Epithelial cell of esophagus (primary cell): ENCODE data around the gene SHC3.

Experiments used
- DNase-seq: peaks from one replicate; pipeline ENCODE4 v3.0.0; 2010; ENCODE audit warnings: low read depth
- H3K4me3 ChIP-seq: 2 replicates; pipeline ENCODE4 v1.5.1; 2011; ENCODE audit warnings: mild to moderate bottlenecking, low read length, control low read depth
- TF ChIP-seq, protein P1 (sequence below): IDR thresholded peaks from 2 replicates; pipeline ENCODE4 v1.5.1; 2011; ENCODE audit warnings: low read depth, mild to moderate bottlenecking, low read length, control low read depth, inconsistent platforms; ENCODE audit not compliant: insufficient read depth; ENCODE audit errors: missing control alignments

Gene SHC3

DNA sequence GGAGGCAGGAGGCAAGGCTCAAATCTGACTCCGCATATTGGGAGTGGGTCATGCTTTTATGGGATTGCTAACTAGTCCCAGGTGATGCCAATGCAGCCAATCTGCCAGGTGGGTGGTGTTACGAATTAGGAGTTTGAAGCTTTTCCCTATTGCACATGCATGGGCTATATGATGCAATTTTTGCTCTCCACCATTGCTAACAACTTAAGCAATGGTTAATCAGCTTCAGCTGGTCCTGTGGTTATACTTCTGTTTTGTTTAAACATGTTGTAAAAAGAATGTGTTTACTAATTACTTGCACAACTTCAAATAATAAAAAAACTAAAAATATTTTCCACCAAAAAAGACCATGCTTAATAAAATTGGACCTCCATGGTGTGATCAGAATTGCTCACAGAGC lies 55.7 kb downstream of the SHC3 start:
- H3K4me3 ChIP-seq: no peak overlapping the region
- TF ChIP-seq, protein P1, sequence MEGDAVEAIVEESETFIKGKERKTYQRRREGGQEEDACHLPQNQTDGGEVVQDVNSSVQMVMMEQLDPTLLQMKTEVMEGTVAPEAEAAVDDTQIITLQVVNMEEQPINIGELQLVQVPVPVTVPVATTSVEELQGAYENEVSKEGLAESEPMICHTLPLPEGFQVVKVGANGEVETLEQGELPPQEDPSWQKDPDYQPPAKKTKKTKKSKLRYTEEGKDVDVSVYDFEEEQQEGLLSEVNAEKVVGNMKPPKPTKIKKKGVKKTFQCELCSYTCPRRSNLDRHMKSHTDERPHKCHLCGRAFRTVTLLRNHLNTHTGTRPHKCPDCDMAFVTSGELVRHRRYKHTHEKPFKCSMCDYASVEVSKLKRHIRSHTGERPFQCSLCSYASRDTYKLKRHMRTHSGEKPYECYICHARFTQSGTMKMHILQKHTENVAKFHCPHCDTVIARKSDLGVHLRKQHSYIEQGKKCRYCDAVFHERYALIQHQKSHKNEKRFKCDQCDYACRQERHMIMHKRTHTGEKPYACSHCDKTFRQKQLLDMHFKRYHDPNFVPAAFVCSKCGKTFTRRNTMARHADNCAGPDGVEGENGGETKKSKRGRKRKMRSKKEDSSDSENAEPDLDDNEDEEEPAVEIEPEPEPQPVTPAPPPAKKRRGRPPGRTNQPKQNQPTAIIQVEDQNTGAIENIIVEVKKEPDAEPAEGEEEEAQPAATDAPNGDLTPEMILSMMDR: no peak
- DNase-seq: peak; percentile 59

DNA sequence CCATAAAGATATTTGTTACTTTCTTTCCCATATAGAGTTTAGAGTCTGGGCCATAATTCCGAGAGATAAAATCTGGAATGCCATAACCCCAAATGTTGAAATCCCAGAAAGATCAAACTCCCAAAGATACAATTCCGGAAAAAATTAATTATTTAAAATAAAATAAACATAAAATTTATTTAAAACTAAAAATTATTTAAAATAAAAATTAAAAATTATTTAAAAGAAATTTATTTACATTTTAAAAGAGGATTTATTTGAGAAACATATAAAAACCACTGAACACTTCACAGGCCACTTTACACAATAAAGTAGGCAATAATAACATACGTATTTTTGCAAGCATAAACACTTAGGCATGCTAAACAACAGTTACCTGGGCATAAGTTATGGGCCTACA lies 57.9 kb downstream of the SHC3 start:
- TF ChIP-seq, protein P1: no peak
- no peak overlapping the region for H3K4me3 ChIP-seq
- no peak for DNase-seq

DNA sequence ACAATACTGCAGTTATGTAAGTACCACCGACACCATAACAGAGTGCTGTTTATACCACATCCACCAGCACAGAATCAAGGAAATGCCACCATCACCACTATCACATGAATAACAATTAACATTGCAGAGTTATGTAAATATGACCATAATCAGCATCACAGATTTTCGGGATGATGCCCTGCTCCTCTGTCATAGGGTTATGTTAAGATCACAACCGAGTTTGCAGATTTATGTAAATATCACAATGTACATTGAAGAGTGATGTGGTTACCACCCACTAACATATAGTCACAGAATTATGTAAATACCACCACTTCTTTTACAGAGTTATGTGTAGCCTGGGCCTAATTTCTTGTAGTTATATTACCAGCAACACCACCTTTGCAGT lies 61.8 kb downstream of the SHC3 start:
- H3K4me3 ChIP-seq: no peak overlapping the region
- no peak for DNase-seq
- TF ChIP-seq, protein P1: no peak

DNA sequence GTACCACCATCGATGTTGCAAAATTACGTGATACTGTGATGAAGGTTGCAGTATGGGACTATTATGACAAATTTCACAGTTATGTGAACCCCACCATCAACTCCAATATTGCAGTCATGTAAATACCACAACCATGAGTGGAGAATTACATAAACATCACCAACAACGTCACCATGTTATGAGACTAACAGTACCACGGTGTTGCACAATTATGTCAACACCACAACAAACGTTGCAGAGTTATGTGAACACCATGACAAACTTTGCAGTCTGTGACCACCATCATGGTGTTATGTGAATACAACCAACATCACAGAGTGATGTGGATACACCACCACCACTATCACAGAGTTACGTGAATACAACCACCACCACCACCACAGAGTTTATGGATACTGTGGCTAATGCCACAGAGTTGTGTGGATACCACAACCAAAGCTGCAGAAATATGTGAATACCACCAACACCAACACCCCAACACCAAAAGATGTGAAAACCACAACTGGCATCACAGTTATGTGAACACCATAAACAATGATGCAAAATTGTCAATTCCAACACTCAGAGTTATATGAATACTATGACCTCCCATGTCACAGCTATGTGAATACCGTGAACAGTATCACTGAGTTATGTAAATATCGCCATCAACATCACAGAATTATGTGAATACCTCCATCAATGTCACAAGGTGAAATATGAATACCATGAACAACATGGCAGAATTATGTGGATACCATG lies 62.4 kb downstream of the SHC3 start:
- TF ChIP-seq, protein P1: no peak
- no peak for DNase-seq
- H3K4me3 ChIP-seq: no peak overlapping the region

DNA sequence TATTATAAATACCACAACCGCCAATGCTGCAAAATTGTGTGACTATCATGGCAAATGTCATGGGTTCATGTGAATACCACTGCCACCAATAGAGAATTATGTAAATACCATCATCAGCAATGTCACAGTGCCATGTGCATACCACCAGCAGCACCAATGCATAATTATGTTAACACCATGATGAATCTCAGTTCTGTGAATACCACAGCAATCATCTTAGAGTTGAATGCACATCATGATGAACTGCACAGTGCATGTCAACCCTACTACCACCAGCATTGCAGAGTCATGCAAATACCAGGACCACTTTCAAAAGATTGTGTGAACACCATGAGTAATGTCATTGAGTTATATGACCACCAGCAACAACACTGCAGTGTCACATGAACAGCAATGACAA lies 63.2 kb downstream of the SHC3 start:
- TF ChIP-seq, protein P1: no peak
- no peak for DNase-seq
- H3K4me3 ChIP-seq: no peak overlapping the region

DNA sequence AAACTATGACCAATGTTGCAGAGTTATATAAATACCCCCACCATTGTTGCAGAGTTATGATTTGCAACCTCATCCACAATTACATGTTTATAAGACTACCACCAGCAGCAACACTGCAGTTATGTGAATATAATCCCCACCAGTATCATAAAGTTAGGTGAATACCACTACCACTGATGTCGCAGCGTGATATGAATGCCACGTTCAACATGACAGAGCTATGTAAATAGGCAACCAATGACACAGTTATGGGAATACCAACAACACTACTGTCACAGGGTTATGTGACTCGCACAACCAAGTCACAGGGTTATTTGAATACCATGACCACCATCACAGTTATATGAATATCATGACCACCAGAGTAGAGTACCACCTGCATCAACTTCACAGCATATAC lies 63.9 kb downstream of the SHC3 start:
- H3K4me3 ChIP-seq: no peak overlapping the region
- TF ChIP-seq, protein P1: no peak
- DNase-seq: no peak

DNA sequence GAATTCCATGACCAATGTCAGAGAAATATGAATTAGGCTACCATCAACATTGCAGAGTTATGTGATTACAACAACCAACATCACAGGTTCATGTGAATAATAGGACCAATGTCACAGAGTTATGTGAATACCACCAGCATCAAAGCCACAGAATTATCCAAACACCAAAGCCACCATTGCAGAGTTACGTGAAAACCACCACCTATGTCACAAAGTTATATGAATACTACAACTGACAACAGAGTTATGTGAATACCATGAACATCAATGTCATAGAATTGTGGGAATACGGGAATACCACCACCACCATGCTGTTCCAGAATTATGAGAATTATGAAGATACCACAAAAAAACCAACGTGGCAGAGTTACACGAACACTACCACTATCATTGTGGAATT lies 64.8 kb downstream of the SHC3 start:
- no peak for DNase-seq
- no peak overlapping the region for H3K4me3 ChIP-seq
- TF ChIP-seq, protein P1: no peak
